Measurements from ENCODE around the gene SMAD5. TPM values are rescaled to one million over a fixed set of nuclear protein-coding genes. Genes with fewer than 3 reads are reported as not detected.
A peak's percentile ranks its signal among the peaks of the same experiment; 100 is the strongest.

SMAD5 gene
- 12.4 and 14.5 TPM in 2 replicates for total RNA-seq (2014; rRNA removed; shearing (Covaris generic))

DNA sequence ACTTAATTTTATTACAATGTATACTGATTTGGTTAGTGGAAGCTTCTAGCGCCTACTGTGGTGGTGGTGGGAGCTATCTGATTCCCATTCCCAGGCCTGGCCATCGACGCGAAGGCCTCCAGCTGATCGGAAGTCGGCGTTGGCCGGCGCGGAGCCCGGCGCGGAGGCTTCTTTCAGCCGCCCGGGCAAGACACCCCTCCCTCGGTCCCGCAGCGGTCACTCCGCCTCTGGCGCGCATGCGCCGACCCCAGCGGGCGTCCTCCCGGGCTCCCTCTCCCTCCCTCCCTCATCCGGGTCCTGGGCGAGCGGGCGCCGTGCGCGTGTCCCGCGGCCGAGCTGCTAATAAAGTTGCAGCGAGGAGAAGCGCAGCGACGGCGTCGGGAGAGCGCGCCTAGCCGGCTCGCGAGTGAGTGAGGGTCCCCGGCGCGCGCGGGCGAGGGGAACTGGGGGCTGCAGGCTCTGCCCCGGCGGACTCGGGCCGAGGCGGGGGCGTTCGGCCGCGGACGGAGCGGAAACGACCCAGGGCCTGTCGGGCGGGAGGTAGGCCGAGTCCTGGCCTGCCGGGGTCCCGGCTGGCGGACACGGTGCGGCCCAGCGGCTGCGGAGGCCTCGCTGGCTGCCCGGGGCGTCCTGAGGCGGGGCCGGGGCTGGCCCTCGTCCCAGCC, at the start of gene SMAD5:
Gene SMAD5, plus strand, starts transcription at position 289 of the 665 bp plus-strand sequence. CDS start 20,916 bp downstream, outside the sequence.
- DNase-seq (ENCODE audit: low spot score), result peak; percentile 93

GRCh38 chr5:136084698-136085097, 47.9 kb upstream of the SMAD5 start:
- no peak for DNase-seq (ENCODE audit: low spot score)

- DNase-seq (ENCODE audit: low spot score), result no peak
These were observed 45.7 kb upstream of the SMAD5 start for GRCh38 chr5:136086783-136087566.

DNA sequence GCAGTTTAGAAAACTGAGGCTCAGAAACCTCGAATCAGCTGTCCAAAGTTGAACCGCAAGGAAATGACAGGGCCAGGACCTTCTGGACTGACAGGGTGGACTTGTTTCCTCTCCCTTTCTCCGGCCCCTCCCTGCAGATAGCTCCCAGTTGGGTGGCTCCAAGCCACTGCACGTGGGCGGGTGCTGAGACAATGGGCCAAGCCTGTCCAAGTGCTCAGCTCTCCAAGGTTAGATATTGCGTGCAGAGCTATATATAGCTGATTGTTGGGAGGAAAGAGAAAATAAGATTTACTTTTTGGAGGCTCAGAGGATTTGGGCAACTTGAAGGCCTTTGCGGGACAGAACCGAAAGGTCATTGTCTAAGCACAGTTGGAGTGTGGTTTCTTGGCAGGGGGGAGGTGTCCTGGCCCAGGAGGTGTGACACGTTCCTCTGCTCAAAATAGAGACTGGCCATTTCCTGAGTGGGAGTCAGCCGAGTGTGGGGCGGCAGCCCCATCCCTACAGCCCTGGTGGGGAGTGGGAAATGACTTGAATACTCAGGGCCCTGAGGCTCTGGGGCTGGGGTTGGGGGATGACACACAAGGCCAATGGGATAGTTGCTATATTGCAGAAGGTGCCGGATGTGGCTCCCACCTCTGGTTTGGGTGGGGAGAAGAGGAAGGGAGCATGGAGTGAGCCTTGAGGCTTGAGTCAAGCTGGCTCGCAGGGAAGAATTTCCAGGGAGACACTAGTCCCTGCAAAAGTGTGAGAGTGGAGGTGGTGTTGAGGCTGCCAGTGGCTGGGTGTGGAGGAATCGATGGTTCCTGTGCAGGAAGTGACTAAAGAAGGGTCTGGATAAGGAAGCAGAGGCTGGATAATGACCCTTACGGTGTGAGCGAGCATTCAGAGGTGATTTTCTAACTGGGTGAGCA, 44.4 kb upstream of the SMAD5 start:
- DNase-seq (ENCODE audit: low spot score), result peak; percentile 54

DNA sequence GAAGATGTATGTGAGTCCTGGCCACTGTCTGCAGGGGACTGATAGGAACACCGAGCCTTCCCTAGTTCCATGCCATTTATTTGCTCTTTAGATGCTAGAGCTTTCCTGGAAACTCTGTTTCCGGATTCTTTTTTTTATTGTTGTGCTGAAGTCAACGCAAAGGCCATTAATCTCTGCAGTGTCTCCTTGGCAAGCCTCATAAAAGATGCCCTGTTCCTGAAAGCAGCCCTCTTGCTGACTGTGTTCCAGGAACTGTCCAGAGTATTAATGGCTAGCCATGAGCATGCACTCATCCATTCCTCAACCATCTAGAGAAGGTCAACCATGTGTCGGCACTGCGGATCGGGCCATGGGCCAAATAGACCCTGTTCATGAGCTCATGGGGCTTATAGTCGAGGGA, 42.9 kb upstream of the SMAD5 start:
- DNase-seq (ENCODE audit: low spot score), result peak; percentile 69

GRCh38 chr5:136090319-136090718, 42.3 kb upstream of the SMAD5 start:
- DNase-seq (ENCODE audit: low spot score), result no peak

GRCh38 chr5:136094189-136094912, 38.3 kb upstream of the SMAD5 start:
- peak; percentile 59 for DNase-seq (ENCODE audit: low spot score)

DNA sequence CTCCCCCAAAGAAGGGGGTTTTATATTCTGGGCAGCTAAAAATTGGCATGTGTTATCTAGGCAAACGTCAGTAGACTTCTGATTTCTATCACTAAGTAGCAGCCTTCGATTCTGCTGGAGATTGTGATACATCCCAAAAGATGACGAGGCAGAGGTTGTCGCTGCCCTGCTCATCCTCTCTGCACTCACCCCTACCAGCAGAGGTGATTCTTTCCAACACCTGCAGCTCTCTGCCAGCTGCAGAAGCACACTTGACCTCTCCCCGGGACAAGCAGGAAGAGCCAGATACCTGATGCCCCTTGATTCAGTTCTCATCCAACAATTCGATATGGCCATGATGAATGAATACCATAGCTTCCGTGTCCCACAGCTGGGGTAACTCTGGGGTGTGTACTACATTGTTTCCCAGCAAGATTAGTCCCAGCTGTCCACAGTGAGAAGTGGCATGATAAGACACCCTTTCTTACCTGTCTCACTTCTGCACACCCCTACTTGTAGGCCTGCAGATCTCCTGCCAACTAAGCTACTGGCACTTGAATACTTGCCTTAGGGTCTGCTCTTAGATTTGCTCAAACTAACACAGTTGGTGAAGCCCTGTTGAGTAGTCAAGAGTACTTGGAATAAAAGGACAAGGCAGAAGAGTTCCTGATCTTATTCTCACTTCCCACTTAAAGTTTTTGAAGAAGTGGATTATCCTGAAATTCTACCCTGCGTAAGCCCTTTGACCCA, 37.6 kb upstream of the SMAD5 start:
- peak; percentile 12 for DNase-seq (ENCODE audit: low spot score)

DNA sequence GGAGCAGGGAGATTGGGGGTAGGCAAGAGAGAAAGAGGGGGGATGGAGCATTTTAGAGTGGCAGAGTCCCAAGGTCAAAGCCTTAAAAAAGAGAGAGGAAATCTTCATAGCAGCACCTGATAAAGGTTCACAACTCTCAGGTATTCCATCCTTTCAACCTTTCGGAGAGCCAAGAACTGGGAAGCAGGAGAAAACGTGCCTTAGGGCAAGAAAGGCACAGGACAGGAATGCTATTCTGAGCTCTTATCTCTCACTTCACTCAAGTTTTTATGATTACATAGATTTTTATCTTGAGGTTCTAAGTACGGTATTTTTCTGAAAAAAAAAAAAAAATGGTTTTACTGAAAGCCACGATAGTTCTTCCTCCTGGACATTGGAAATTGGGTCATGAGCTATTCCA, 34.5 kb upstream of the SMAD5 start:
- no peak for DNase-seq (ENCODE audit: low spot score)

- DNase-seq (ENCODE audit: low spot score), result no peak
These were observed 32.8 kb upstream of the SMAD5 start for GRCh38 chr5:136099870-136100269.

DNA sequence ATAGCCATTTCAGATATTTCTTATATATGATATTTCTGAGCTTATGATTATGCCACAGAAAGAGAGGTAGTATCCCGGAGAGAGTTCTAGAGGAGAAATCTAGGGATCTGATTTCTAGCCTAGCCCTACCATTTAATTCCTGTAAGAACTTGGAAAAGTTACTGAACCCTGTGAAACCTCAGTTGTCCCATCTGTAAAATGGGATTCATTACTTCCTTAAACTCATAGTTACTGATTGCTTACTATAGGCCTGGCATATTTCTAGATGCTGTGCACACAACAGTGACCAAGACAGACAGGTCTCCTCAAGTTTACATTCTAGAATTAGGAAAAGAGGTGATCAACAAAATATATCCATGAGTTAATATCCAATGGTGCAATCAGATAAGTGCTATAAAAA, 30.8 kb upstream of the SMAD5 start:
- DNase-seq (ENCODE audit: low spot score), result no peak

- no peak for DNase-seq (ENCODE audit: low spot score)
These were observed 29.5 kb upstream of the SMAD5 start for GRCh38 chr5:136103118-136103517.

GRCh38 chr5:136104306-136104965, 28.2 kb upstream of the SMAD5 start:
- no peak for DNase-seq (ENCODE audit: low spot score)

DNA sequence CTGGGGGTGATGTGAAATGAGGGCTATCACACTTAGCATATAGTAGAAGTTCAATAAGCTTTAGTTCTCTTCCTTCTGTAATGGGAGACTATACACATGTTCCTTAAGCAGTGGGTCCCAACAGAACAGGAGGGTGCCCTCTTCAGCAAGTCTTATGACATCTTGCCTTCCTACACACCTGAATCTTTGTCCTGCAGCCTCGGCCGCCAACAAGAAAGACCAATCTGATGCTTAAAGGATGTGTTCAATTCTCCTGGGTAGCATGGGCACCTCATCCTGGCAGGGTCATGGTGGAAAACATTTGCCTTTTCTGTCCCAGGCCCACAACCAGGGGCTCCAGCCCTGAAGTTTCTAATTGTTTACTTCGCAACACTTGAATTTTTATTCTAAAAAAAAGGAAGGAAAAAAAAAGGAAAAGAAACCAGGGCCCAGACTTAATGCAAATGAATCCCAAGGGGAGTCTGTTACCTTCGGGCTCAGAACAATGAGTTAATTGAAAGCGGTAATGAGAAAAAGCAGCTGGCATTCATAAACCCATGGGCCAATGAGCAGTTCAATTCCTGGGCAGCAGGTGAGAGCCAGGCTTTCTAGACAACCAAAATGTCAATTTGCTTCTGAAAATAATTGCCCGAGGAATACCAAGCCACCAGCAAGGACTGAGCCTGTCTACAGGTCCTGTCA, 26.2 kb upstream of the SMAD5 start:
- no peak for DNase-seq (ENCODE audit: low spot score)

DNA sequence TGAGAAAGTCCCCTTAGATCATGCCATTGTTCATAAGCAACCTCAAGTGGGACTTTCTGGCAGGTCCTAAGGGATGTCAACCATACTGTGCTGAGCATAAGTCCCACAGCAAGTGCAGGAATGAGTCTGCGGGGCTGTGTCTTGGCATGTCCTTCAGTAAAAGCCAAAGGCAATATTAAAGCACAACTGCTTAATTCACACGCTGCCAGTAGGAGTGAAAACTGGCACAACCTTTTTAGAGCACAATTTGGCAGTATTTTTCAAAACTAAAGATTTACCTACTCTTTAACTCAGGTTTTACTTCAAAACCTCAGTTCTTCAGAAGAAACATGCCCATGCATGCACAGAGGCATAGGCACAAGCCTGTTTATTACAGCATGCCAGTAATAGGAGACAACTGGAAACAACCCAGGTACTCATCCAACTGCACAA, 24.4 kb upstream of the SMAD5 start:
- no peak for DNase-seq (ENCODE audit: low spot score)

- no peak for DNase-seq (ENCODE audit: low spot score)
These were observed 23.9 kb upstream of the SMAD5 start for GRCh38 chr5:136108766-136109165.

DNA sequence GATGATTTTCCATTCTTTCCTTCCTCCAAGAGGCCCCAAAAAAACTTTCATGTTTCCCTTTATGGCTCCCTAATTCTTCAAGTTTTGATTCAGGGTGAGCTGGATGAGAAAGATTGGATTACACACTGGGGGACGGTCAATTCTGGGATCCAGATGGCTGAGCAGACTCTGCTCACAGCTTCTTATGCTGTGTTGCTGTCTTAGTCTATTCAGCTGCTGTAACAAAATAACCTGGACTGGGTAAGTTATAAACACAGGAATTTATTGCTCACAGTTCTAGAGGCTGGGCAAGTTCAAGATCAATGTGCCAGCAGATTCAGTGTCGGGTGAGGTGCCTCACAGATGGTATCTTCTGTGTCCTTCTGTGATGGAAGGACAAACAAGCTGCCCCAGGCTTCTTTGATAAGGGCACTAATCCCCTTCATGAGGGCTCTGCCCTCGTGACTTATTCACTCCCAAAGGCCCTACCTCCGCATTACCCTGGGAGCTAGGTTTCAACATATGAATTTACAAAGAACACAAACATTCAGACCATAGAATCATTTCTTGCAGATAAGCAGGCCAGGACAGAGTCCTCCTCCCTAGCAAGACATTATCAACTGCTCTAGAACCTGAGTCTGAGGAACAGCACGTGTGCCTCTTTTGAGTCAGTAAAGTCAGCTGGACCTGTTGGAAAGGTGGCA, 23.1 kb upstream of the SMAD5 start:
- DNase-seq (ENCODE audit: low spot score), result no peak

GRCh38 chr5:136113606-136114005, 19.0 kb upstream of the SMAD5 start:
- no peak for DNase-seq (ENCODE audit: low spot score)

Data from HT-29 (cell line).